HL-60 (cell line): Measurements from ENCODE around the gene ATP6V0D1.

Experiments
- DNase-seq, 2 experiments: peaks; one replicate each; pipeline ENCODE4 v3.0.0-alpha.2; 2010 to 2020; ENCODE audit warnings: low read depth in 1 of 2, low spot score in 1 of 2
- H3K27ac ChIP-seq: fragments of 250-450 bp; sonication (Bioruptor Pico); replicated peaks from 2 replicates; pipeline ENCODE4 v1.5.1; 2020; ENCODE audit warnings: mild to moderate bottlenecking, moderate library complexity
- H3K27me3 ChIP-seq: fragments of 250-450 bp; sonication (Bioruptor Pico); 2 replicates; pipeline ENCODE4 v1.5.1; 2021; ENCODE audit warnings: mild to moderate bottlenecking, moderate library complexity; ENCODE audit not compliant: insufficient read depth, poor library complexity, severe bottlenecking
- H3K4me3 ChIP-seq: replicated peaks from 2 replicates; pipeline ENCODE4 v1.5.1; 2011; ENCODE audit warnings: mild to moderate bottlenecking, control low read depth, low read length; ENCODE audit not compliant: insufficient read depth
- GABPA ChIP-seq: IDR thresholded peaks from 2 replicates; pipeline ENCODE4 v1.6.1; 2012; ENCODE audit warnings: low read depth
- POLR2AphosphoS5 ChIP-seq: IDR thresholded peaks from 2 replicates; pipeline ENCODE4 v1.6.1; 2012; ENCODE audit warnings: low read depth
- SPI1 ChIP-seq: IDR thresholded peaks from 2 replicates; pipeline ENCODE4 v1.6.1; 2012; ENCODE audit warnings: low read depth, mild to moderate bottlenecking, borderline replicate concordance
- TF ChIP-seq, protein P1 (sequence below): IDR thresholded peaks from one replicate; pipeline ENCODE4 v1.5.1; 2011; ENCODE audit warnings: low read length, control low read depth, inconsistent platforms; ENCODE audit not compliant: insufficient read depth
- TF ChIP-seq, protein P2 (sequence below): IDR thresholded peaks from 2 replicates; pipeline ENCODE4 v1.6.1; 2012; ENCODE audit warnings: low read depth; ENCODE audit not compliant: insufficient replicate concordance

The ATP6V0D1 gene

DNA sequence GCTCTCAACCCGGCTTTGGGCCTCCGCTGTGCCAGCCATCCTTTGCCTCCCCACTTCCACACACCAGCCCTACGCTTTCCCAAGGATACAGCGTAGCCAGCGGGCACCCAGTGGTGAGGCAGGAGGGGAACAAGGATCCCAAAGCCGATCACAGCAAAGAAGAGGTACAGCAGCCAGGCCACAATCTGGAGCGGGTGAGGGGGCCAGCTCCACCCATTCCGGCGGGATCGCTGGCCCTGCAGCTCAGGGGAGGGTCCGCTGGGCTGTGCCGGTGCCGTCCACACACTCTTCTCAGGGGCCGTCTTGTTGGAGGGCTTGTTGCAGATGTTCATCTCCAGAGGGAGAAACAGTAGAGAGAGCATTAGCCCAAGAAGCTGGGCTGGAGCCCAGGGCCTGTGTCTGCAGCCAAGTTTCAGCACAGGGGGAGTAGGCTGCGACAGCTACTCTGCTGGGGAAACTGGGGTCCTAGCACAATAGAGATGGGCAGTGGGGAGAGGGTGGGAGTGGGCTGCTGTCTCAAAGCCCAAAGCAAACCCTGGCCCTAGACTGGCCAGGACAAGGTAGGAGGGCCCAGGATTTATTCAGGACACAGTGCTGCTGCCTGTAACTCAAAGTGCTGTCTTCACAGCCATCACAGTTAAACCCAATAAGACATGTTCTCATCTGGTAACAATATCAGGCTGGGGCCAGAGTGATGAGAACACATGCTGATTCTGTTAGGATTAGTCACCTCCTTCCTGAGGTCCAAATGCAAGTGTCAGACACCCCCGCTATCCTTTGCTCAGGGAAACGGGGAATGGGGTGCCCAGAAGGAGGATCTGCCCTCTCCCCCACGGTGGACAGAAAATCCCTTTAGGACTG is 74.6 kb downstream of the ATP6V0D1 start:
- DNase-seq = no peak
- no peak overlapping the region for H3K4me3 ChIP-seq
- no peak for TF ChIP-seq POLR2AphosphoS5
- TF ChIP-seq SPI1 = no peak
- TF ChIP-seq GABPA = no peak
- TF ChIP-seq, protein P1, sequence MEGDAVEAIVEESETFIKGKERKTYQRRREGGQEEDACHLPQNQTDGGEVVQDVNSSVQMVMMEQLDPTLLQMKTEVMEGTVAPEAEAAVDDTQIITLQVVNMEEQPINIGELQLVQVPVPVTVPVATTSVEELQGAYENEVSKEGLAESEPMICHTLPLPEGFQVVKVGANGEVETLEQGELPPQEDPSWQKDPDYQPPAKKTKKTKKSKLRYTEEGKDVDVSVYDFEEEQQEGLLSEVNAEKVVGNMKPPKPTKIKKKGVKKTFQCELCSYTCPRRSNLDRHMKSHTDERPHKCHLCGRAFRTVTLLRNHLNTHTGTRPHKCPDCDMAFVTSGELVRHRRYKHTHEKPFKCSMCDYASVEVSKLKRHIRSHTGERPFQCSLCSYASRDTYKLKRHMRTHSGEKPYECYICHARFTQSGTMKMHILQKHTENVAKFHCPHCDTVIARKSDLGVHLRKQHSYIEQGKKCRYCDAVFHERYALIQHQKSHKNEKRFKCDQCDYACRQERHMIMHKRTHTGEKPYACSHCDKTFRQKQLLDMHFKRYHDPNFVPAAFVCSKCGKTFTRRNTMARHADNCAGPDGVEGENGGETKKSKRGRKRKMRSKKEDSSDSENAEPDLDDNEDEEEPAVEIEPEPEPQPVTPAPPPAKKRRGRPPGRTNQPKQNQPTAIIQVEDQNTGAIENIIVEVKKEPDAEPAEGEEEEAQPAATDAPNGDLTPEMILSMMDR = no peak
- TF ChIP-seq, protein P2, sequence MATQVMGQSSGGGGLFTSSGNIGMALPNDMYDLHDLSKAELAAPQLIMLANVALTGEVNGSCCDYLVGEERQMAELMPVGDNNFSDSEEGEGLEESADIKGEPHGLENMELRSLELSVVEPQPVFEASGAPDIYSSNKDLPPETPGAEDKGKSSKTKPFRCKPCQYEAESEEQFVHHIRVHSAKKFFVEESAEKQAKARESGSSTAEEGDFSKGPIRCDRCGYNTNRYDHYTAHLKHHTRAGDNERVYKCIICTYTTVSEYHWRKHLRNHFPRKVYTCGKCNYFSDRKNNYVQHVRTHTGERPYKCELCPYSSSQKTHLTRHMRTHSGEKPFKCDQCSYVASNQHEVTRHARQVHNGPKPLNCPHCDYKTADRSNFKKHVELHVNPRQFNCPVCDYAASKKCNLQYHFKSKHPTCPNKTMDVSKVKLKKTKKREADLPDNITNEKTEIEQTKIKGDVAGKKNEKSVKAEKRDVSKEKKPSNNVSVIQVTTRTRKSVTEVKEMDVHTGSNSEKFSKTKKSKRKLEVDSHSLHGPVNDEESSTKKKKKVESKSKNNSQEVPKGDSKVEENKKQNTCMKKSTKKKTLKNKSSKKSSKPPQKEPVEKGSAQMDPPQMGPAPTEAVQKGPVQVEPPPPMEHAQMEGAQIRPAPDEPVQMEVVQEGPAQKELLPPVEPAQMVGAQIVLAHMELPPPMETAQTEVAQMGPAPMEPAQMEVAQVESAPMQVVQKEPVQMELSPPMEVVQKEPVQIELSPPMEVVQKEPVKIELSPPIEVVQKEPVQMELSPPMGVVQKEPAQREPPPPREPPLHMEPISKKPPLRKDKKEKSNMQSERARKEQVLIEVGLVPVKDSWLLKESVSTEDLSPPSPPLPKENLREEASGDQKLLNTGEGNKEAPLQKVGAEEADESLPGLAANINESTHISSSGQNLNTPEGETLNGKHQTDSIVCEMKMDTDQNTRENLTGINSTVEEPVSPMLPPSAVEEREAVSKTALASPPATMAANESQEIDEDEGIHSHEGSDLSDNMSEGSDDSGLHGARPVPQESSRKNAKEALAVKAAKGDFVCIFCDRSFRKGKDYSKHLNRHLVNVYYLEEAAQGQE = no peak
- no peak overlapping the region for H3K27ac ChIP-seq
- no peaks in the 10 kb centered on the region for H3K27me3 ChIP-seq

DNA sequence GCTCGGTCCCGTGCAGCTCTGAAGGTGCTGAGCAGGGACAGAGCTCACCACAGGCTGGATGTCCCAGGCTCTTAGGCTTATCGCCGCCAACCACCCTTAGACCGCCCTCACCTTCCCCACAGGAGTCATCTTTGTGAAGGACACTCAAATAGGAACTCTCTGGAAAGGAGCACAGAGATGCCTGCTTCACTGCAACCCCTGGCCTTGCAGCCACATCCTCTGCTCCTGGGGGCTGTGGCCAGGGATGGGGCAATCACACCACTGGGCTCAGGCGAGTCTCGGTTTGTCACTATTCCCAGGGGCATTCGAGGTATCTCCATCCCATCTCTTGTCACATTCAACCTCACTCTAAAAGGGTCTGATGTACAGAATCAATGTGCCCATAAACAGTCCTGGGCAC is 75.6 kb downstream of the ATP6V0D1 start:
- no peak overlapping the region for H3K4me3 ChIP-seq
- H3K27me3 ChIP-seq = no peaks in the 10 kb centered on the region
- no peak for DNase-seq
- H3K27ac ChIP-seq = no peak overlapping the region
- TF ChIP-seq, protein P1 = no peak
- TF ChIP-seq POLR2AphosphoS5 (no peak), SPI1 (no peak), GABPA (no peak)
- TF ChIP-seq, protein P2 = no peak

DNA sequence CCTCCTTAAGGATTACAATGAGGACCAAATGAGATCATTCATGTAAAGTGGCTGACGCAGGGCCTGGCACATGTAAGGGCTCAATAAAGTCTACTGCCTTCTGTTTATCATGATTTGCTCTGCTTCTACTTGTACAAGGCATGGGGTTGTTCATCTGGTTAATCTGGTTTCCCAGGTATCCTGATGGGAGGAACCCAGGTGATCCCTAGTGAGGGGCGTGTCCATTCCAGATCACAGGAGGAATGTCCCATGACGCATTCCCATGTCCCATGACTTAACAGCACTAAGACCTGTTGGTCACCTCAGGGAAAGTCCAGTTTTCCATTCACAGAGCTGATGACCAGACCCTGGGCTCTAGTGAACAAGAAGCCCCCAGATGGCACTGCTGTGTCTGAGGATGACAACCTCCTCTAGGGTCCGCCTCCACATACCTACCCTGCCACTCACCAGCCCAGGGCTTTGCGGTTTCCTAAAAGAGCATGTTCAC is 76.2 kb downstream of the ATP6V0D1 start:
- Histone ChIP-seq H3K27ac (no peak overlapping the region), H3K4me3 (no peak overlapping the region), H3K27me3 (no peaks in the 10 kb centered on the region)
- DNase-seq = no peak
- TF ChIP-seq, protein P1 = no peak
- TF ChIP-seq GABPA (no peak), POLR2AphosphoS5 (no peak), SPI1 (no peak)
- TF ChIP-seq, protein P2 = no peak
